ENCODE results near the gene JAG1. TPM values are rescaled to one million over a fixed set of nuclear protein-coding genes. Genes with fewer than 3 reads are reported as not detected.
"Not testable (repeated sequence)": the region's sequence is repeated elsewhere in the genome, so short reads cannot be mapped to it uniquely, and the experiment has no call there.

The JAG1 gene
- total RNA-seq, 2 donors from 2014 or later, result 46.5 to 72.3 TPM

DNA sequence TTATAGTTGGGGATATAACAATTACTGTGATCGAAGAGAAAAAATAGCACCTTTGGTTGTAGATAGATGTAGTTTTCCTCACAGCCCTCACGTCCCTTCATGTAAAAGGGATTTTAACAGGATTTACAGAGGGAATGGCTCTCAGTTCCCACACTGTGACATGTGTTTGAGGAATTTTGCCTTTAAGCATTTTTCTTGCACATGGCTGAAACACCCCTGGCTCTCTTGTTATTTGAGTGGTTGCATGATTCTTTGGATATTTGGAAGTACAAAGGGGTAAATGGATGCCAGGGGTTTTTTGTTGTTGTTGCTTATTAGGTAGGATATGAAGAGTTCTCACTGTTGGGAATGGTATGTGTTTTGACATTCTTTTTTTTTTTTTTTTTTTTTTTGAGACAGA is 48.2 kb downstream of the JAG1 start:
- Histone ChIP-seq H3K9me3 (no peaks in the 10 kb centered on the region), H3K4me3 (no peak overlapping the region), H3K27me3 (replicated peaks; ENCODE audit: insufficient read depth) (no peaks in the 10 kb centered on the region), H3K36me3 (no peaks in the 10 kb centered on the region), H3K4me1 (replicated peaks) (no peaks in the 10 kb centered on the region), H3K27ac (no peak overlapping the region)
- TF ChIP-seq POLR2AphosphoS5 (IDR thresholded peaks at IDR 0.05), result no peak
- TF ChIP-seq CTCF (IDR thresholded peaks at IDR 0.05), result no peak
- no peak for TF ChIP-seq POLR2A (IDR thresholded peaks at IDR 0.05)
- intact Hi-C loops (cut with DNase I), result no loop called here
- DNase-seq (ENCODE audit: low spot score), result no peak
- 90% methylated on average over 2 of the region's 2 CpGs for WGBS

DNA sequence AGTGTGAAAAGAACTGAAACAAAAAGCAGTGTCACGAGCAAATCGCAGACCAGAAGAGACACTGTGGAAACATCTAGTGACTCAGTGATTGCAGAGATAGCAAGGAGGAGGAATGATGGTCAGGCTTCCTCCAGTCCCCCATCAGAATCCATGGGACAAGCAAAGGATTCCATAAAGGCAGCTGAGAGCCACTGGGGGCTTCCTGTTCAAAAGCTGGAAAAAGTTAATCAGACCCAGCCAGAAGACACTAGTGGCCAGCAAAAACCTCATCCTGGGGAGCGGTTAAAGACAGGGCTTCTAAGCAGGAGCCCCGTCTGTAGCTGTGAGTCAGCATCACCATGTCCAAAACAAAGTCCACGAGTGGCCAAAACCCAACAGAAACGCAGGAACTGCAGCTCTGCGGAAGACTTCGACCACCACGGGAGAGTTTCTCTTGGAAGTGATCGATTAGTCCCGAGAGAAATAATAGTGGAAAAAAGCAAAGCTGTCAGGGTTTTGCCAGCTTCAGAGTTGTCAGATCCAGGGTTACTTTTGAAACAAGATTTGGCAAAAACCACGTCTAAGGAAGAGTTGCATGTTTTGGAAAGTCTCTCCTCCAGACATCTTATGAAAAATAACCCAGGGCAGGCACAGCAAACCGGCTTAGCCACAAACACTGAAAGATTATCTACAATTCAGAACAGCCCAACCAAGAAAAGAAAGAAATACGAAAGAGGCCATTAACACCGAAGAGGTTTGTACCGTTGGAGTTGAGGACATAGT is 51.0 kb downstream of the JAG1 start:
- Histone ChIP-seq H3K4me1 (replicated peaks) (no peaks in the 10 kb centered on the region), H3K27ac (peak overlapping the region; percentile 23 to 28), H3K9me3 (no peaks in the 10 kb centered on the region), H3K36me3 (no peaks in the 10 kb centered on the region), H3K4me3 (no peak overlapping the region), H3K27me3 (replicated peaks; ENCODE audit: insufficient read depth) (no peaks in the 10 kb centered on the region)
- no peak for TF ChIP-seq POLR2AphosphoS5 (IDR thresholded peaks at IDR 0.05)
- no peak for TF ChIP-seq POLR2A (IDR thresholded peaks at IDR 0.05)
- TF ChIP-seq CTCF (IDR thresholded peaks at IDR 0.05), result no peak
- WGBS, result 57% methylated on average over 16 of the region's 16 CpGs
- DNase-seq (ENCODE audit: low spot score), result no peak
- intact Hi-C loops (cut with DNase I), result no loop called here

- Histone ChIP-seq H3K27ac (no peak overlapping the region), H3K9me3 (no peaks in the 10 kb centered on the region), H3K4me3 (no peak overlapping the region), H3K36me3 (no peaks in the 10 kb centered on the region), H3K27me3 (replicated peaks; ENCODE audit: insufficient read depth) (no peaks in the 10 kb centered on the region), H3K4me1 (replicated peaks) (no peaks in the 10 kb centered on the region)
- 89% methylated on average over 3 of the region's 3 CpGs for WGBS
- DNase-seq (ENCODE audit: low spot score), result no peak
- intact Hi-C loops (cut with DNase I), result no loop called here
- TF ChIP-seq POLR2A (IDR thresholded peaks at IDR 0.05), result no peak
- no peak for TF ChIP-seq CTCF (IDR thresholded peaks at IDR 0.05)
- no peak for TF ChIP-seq POLR2AphosphoS5 (IDR thresholded peaks at IDR 0.05)
Observed at GRCh38 chr20:10621149-10621548, 52.6 kb downstream of the JAG1 start.

DNA sequence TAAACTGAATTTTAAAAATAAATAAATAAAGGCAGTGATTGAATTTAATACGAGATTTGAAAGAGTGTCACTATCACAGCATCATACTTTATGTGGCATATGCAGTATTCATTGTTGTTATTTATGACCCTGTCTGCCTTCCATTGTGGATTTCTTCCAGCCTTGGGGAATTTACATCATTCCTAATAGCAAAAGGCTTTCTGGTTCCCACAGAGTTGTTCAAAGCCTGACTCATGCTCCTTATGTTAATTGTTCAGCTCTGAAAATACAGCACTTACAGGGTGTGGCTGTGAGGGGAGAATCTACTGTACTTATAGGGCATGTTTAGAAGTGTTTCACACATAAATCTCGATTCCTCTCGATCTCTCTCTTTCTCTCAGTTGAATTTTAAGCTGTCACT is 54.4 kb downstream of the JAG1 start:
- Histone ChIP-seq H3K9me3 (no peaks in the 10 kb centered on the region), H3K4me3 (no peak overlapping the region), H3K27me3 (replicated peaks; ENCODE audit: insufficient read depth) (no peaks in the 10 kb centered on the region), H3K4me1 (replicated peaks) (no peaks in the 10 kb centered on the region), H3K27ac (no peak overlapping the region), H3K36me3 (no peaks in the 10 kb centered on the region)
- no peak for DNase-seq (ENCODE audit: low spot score)
- TF ChIP-seq CTCF (IDR thresholded peaks at IDR 0.05), result no peak
- no peak for TF ChIP-seq POLR2AphosphoS5 (IDR thresholded peaks at IDR 0.05)
- no peak for TF ChIP-seq POLR2A (IDR thresholded peaks at IDR 0.05)
- WGBS, result 66% methylated on average over 3 of the region's 3 CpGs
- intact Hi-C loops (cut with DNase I), result no loop called here

DNA sequence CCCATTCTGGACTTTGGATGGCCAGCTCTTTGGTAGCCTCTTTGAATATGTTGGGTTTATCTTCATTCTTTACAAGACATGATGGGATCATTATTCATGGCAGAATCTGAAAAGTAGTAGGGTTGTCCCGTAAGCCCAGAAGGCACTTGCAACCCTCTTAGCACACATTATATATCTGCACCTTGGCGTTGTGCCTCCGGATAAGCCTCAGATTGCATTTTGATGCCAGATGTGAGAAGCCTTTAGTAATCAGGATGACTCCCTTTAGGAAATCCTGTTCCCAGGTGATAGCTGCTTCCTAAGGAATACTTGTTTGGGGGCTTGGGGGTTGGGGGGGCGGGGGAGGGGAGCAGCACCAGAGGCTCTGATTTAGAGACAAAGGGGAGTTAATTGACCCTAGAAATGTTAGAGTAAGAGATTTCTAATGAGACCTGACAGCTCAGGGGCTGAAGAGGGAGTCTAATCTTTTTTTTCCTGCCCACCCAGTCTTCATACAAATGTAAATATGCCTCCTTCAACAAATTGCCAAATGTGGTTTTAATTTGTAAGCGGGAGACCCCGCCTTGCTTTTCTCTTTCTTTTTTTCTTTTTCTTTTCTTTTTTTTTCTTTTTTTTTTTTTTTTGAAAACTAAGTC is 55.1 kb downstream of the JAG1 start:
- Histone ChIP-seq H3K4me1 (replicated peaks) (no peaks in the 10 kb centered on the region), H3K9me3 (no peaks in the 10 kb centered on the region), H3K27me3 (replicated peaks; ENCODE audit: insufficient read depth) (no peaks in the 10 kb centered on the region), H3K36me3 (no peaks in the 10 kb centered on the region), H3K4me3 (no peak overlapping the region), H3K27ac (no peak overlapping the region)
- WGBS, result 90% methylated on average over 6 of the region's 6 CpGs
- DNase-seq (ENCODE audit: low spot score), result no peak
- intact Hi-C loops (cut with DNase I), result no loop called here
- TF ChIP-seq CTCF (IDR thresholded peaks at IDR 0.05), result no peak
- TF ChIP-seq POLR2A (IDR thresholded peaks at IDR 0.05), result no peak
- TF ChIP-seq POLR2AphosphoS5 (IDR thresholded peaks at IDR 0.05), result no peak

- H3K4me1 ChIP-seq (replicated peaks); H3K36me3 ChIP-seq; H3K4me3 ChIP-seq; H3K27ac ChIP-seq; H3K27me3 ChIP-seq (replicated peaks; ENCODE audit: insufficient read depth); H3K9me3 ChIP-seq; intact Hi-C loops (cut with DNase I); DNase-seq (ENCODE audit: low spot score): not testable (repeated sequence)
- 100% methylated on average over 4 of the region's 4 CpGs for WGBS
Observed at GRCh38 chr20:10617549-10618133, 56.2 kb downstream of the JAG1 start.

All from prostate gland (tissue), 2 donors.